ENCODE results near the gene NUPR2.
"Not testable (repeated sequence)": the region's sequence is repeated elsewhere in the genome, so short reads cannot be mapped to it uniquely, and the experiment has no call there.

Gene NUPR2

GRCh38 chr7:56083150-56083785 lies 32.9 kb downstream of the NUPR2 start:
- no peak for DNase-seq

GRCh38 chr7:56081626-56082340 lies 34.4 kb downstream of the NUPR2 start:
- DNase-seq = no peak

GRCh38 chr7:56080726-56081435 lies 35.3 kb downstream of the NUPR2 start:
- not testable (repeated sequence) for DNase-seq

- DNase-seq = no peak
These were observed 36.6 kb downstream of the NUPR2 start for GRCh38 chr7:56079450-56080185.

- no peak for DNase-seq
These were observed 38.0 kb downstream of the NUPR2 start for GRCh38 chr7:56078196-56078595.

GRCh38 chr7:56077681-56078080 lies 38.5 kb downstream of the NUPR2 start:
- no peak for DNase-seq

- DNase-seq = peak; percentile 74
These were observed 41.8 kb downstream of the NUPR2 start for GRCh38 chr7:56074371-56074791.

GRCh38 chr7:56066376-56066775 lies 49.8 kb downstream of the NUPR2 start:
- not testable (repeated sequence) for DNase-seq

All from activated CD4-positive, CD25-positive, alpha-beta regulatory T cell treated with anti-CD3 and anti-CD28 coated beads, Interleukin-2, amount 50 U/mL, for 72 hours (primary cell).